ENCODE results near the gene ANKHD1.

The ANKHD1 gene

DNA sequence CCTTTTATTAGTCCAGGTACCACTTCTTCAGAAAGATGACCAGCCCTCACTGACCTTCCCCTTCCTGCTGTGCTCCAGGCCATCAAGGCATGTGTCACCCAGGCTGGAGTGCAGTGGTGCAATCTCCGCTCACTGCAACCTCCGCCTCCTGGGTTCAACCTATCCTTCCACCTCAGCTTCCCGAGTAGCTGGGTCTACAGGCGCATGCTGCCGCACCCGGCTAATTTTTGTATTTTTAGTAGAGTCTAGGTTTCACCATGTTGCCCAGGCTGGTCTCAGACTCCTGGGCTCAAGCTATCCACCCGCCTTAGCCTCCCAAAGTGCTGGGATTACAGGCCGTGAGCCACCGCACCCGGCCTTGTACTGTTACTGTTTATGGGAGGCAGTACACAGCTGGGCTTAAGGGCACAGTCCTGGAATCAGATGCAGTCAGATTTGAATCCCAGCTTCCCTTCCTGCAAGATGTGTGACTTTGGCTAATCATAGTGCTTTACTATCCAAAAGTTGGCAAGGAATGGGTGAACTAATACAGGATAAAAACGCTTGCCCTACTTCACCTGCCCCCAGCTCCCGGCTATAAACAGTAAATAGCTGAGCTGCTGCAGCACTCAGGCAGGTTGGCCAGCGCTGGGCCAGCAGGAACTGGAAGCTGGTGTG lies 145.3 kb downstream of the ANKHD1 start:
- DNase-seq (ENCODE audit: low read depth): no peak

DNA sequence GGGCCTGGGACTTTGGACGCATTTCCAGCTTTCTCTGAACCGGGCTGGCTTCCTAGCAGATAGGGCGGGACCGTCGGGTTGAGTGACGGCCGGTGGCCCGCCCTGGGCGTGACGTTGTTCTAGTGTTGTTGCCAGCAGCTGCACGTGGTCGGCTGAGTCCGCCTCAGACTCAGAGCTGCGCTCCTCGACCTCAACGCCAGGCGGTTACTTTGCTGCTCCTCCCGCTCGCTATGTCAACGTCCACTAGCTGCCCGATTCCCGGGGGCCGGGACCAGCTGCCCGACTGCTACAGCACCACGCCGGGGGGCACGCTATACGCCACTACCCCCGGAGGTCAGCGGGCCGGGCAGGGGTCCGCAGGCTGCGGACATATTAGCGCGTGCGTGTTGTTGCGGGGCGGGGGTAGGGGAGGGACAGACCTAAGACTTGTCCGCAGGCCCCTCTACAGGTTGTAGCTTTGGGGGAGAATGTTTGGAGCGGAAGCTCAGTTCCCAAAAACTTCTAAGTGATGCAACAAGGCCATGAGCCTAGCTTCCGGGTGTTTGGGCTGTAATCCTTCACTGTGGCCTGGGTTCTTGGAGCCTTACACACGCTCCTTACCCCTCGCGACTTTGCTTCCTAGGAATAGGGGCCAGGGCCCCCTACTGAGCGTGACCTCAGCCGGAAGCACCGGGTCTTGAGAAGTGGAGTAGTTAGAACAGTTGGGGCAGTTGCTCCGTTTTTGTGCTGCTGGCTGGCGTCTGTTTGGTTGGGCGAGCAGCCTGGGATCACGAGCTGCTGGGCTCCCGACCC lies 146.1 kb downstream of the ANKHD1 start, which contains the start of gene EIF4EBP3:
Gene EIF4EBP3, plus strand, starts transcription at position 155 of the 792 bp plus-strand sequence. Its CDS starts 76 bp downstream, at position 231.
- DNase-seq (ENCODE audit: low read depth): peak; percentile 74

DNA sequence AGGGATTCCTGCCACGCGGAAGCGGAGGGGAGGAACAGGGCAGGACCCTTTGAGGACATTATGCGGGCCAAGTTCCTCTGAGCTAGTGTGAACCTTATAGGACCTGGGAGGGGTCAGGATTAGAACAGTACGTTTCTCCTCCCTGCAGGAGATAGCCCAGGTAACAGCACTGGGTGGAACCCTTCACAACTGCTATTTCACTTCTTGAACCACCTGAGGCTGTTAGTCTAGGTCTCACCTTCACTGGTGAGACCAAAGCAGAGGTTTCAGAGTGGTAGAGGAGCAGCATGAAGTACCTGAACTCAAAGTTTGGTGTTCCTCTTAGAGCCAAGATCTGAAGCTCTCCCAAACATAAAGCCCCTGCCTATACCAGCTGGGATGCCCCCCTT lies 146.7 kb downstream of the ANKHD1 start:
- DNase-seq (ENCODE audit: low read depth): no peak

DNA sequence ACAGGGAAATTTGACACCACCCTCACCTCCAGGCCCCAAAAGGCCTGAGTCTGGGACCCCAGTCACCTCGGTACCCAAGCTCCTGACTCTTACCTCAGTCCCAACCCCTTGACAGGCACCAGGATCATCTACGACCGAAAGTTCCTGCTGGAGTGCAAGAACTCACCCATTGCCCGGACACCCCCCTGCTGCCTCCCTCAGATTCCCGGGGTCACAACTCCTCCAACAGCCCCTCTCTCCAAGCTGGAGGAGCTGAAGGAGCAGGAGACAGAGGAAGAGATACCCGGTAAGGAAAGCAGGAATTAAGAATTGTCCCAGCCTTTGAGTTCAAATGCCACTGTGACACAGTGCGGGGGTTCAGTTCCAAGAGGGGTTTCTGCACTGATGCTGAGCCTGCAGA lies 147.2 kb downstream of the ANKHD1 start:
- DNase-seq (ENCODE audit: low read depth): no peak

DNA sequence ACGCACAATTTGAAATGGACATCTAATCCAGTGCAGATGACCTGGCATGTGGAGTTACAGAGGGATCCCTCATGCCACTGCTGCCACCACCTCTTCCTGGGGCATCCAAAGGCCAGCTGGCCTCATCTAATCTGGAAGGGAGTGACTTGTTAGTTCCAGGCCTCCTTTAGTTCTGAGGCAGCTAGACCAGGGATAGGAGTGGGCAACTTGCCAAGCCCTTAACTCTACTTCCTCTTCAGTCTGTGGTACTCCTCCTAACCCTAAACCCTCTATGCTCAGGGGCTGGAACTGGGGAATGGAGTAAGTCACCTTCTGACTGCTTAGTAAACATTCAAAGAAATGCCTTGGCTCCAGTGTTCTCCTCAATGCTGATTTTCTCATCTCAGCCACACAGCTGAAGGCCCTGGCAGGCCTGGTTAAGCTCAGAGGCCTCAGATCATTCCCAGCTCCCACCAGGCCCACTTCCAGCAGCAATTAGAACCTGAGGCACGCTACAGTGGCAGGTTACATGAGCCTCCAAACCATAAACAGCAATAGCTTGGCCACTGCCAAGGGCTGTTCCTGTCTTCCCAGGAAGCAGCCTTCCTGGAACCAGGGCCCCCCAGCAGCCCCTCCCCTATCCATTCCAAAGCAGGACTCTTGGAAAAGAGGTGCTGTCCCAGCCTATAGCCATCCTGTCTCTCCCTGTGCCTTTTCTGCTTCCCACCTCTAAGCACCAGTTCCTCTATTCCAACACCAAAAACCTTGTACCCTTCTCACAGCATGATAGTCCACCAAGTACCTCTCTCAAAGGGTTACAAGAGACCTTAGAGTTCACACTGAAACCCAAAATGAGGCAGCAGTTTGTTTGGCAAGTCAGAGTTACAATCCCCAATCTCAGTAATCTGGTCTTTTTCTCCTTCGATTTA lies 147.9 kb downstream of the ANKHD1 start:
- DNase-seq (ENCODE audit: low read depth): no peak

DNA sequence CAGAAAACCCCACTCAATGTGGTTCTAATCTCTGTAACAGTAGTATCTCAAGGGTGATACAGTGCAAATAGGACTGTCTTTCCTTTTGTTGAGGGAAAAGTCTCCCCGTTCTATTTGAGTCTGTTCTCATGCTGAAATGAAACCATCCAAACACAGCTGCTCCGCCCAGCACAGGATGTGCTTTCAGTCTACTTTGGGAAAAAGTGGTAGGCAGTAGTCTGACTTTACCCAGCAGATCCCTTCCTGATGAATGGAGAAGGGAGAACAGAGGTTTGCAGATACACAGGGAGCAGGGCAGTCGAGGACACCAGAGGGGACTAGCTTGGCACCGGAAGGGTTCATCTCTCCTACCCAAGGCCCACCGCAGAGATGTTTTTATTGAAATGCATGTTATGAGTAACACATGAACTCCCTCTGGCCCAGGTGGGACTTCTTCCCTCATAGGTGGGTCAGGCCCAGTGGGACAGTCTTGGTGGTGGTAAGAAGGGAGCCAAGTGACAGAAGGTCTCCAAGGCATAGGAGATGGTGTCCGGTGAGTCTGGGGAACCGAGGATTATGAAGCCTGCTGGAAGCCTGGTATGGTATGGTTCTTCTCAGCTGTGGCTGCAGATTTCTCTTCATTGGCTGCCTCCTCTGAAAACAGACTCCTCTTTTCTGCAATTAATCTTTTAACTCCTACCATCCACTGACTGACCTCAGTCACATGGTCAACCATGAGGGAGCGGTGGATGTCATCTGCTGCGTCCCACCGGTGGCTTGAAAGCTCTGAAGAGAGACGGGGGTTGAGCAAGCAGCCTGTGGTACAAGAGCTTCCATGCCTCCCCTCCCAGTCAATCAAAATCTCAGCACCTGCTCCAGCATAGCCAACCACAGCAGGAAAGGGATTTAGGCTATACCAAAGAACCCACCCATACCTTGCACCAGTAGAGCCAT lies 148.8 kb downstream of the ANKHD1 start:
- no peak for DNase-seq (ENCODE audit: low read depth)

DNA sequence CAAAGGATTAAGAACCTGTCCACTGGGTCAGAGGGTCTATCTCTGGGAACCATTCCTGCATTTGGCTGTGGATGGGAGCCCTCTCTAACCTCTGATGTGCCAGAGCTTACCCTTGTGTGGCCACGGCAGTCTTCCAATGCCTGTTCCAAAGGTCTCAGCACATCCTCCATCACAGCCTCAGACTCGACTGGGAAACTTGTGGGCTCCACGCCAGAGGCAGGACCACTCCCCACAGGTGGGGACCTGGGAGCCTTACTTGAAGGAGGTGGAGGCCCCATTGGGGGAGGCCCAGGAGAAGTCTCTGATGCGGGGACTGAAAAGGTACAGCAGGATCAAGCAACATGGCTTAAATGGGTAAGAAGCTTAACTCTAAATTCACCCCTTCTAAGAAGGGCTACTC lies 150.2 kb downstream of the ANKHD1 start:
- DNase-seq (ENCODE audit: low read depth): no peak

DNA sequence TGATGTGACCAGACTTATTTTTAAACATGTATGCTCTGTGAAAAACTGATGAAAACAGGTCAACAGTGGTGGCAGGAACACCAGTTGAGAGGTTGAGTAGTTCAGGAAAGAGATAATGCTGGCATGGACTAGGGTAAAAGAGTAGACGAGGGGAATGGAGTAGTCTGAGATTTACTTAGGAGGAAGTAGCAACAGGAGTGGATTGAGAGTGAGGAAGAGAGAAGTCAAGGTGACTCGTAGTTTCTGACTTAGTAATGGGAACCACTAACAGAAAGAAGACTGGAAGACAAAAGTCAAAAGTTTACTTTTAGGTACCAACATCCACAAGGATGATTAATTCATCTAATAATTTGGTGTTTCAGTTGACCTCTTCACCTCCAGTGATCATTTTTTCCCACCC lies 152.0 kb downstream of the ANKHD1 start:
- no peak for DNase-seq (ENCODE audit: low read depth)

DNA sequence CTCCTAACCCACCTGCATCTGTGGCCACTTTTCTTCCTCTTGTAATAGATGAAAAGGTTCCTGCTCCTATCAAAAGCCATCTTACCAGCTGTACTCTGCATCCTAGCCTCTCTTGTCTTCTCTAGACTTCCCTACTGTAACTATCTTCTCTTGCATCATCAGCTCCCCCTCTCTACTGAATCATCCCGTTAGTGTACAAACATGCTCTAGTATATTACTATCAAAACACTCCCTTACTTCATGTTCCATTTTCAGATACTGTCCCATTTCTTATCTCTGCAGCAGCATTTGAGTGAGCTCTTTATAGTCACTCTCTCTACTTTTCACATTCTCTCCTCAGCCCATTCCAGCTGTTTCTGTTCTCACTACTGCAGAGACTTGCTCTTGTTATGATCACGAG lies 152.8 kb downstream of the ANKHD1 start:
- DNase-seq (ENCODE audit: low read depth): no peak

DNA sequence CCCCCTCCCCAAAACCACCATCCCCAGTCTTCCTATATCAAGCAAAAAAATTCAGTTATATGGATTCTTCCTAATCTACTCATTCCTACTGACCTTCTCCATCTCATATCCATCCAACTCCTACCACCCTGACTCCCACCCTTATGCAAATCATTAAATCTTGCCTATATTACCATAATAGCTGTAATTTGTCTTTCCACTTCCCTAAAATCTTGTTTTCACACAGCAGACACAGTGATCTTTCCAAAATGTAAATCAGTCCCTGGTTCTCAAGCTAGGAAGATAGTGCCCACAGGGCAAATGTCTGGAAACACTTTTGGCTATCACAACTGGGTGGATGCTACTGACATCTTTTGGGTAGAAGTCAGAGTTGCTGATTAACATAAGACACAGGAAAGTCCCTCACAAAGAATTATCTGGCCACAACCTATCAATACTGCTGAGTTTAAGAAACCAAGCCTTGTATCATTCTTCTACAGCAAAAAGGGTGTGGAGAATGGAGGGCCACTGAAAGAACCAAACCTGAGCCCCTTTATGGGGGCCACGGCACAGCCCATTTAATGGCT lies 154.2 kb downstream of the ANKHD1 start:
- DNase-seq (ENCODE audit: low read depth): no peak

DNA sequence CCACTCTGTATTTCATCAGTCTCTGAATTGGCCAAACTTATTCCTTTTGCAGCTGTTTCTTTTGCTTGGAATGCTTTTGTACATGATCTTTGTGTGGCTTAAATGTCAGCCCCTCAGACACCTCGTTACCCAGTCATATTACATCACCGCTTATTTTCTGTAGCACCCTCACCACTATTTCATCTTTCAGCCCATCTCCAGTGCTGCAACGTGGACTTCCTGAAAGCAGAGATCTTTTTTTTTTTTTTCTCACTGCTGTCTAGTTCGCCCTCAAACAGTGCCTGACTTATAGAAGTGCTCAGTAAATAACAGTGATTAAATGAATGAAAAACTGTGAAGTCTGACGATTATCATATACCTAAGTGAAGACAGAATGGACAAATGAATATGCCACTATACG lies 154.8 kb downstream of the ANKHD1 start:
- DNase-seq (ENCODE audit: low read depth): no peak

DNA sequence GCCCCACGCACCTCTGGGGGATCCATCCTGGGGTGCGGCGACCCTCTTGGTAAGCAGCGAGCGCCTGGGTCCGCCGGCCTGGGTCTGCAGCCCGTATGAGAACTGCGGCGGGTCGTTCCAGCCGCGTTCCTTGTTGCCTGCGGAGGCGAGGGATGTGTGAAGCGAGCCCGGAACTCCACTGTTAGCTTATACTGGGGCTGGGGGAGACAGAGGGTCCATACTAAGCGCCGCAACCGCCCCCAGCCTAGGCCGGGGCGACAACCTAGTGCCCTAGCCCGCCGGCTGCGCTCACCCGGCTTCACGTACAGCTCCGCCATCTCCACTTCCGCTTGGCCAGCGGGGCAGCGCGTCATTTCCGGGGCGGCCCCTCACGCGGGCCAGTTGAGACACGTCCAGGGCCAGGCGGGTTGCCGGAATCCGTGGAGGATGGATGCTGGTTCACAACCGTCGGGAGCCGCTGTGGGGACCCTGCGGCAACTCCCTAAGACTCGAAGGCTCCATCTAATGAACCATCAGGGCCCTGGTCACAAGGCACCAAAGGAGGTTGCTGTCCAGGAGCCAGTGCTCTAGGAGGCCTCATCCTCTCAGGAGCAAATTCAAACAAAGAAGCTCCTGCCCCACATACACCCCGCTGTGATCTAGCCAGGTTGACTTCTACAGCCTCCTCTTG lies 155.6 kb downstream of the ANKHD1 start, which contains the start of gene SRA1:
Gene SRA1, minus strand, starts transcription at position 338 of the 670 bp plus-strand sequence. Its CDS starts 21 bp downstream, at position 317.
- peak; percentile 73 for DNase-seq (ENCODE audit: low read depth)

DNA sequence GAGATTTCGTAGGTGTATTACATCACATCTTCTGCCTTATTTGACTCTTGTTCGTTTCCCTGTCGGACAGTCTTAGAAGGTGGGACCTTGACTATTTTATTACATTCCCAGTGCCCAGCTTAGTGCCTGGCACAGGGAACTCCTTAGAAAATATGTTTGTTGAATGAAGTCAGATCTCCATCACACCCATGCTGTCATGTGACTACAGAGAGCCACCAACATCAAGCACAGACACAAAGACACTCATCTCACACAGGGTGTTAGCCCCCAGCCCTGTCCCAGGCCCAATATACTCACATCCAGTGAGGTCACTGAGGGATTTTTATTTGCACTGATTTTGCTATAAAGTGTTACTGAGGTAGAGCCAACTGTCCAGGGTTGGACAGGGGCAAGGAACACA lies 156.3 kb downstream of the ANKHD1 start:
- no peak for DNase-seq (ENCODE audit: low read depth)

DNA sequence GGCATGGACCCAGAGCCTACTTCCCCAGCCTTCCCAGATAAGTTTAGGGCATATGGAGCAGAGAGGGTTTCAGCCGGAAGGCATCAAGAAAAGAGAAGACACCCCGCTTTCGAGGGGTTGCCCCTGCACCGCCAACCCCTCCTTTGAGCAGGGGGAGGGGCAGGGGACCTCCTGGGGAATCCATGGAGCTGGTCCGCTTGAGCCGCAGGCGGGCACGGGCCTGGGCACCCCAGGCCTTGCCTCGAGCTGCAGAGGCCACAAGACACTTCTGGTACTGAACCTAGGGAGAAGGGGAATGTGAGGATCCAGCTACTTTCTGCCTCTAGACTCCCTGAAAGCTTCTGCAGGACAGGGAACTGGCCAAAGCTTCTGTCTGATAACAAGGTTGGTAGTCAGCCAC lies 156.9 kb downstream of the ANKHD1 start:
- no peak for DNase-seq (ENCODE audit: low read depth)

DNA sequence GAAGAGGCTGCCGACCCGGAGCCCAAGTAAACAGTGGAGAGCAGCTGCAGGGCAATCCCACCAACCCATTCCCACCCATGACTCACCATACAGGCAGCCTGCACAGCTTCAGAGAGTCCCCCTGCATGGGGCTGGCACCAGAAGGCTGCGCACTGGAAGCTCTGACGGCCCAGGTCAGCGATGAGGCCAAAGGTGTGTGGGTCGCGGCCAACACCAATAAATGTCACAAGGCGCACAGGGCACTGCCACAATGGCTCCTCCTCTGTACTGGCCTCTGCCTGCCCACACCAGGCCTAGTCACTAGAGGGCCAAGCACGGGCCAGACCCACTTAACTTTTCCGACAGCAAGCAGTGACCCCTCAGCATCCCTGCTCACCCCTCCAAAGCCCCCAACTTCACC lies 158.6 kb downstream of the ANKHD1 start:
- no peak for DNase-seq (ENCODE audit: low read depth)

DNA sequence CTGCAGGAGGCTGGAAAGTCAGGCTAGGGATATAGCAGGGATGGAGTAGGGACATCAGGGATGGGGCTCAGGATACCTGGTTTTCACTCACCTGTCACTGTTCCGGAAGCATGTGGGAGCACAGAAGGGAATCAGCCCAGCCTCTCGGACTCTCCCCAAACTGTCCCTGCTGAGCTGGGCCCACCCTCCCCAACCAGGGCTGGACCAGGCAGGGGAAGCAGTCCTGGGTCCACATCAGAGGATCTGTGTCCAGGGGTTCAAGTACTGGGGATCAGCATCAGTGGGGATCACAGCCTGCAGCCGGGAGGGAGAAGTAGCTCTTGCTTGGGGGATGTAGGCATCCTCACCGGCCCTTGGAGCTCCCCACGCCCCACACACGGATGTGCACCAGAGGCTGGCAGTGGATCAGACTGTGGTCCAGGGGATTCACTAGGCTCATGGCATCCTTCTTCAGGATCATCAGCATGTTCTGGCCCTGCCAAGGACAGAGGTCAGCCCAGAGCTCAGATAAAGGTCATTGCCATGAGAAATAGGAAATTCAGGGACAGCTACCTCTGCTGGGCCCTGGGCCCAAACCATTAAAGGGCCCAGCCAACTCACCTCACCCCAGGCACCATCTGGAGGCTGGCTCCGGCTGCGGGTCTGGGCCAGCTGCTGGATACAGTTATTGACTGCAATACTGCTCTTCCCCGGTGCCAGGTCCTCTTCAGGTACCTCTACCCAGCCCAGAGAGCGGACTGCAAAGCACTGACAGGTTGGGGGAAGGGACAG lies 160.3 kb downstream of the ANKHD1 start:
- no peak for DNase-seq (ENCODE audit: low read depth)

DNA sequence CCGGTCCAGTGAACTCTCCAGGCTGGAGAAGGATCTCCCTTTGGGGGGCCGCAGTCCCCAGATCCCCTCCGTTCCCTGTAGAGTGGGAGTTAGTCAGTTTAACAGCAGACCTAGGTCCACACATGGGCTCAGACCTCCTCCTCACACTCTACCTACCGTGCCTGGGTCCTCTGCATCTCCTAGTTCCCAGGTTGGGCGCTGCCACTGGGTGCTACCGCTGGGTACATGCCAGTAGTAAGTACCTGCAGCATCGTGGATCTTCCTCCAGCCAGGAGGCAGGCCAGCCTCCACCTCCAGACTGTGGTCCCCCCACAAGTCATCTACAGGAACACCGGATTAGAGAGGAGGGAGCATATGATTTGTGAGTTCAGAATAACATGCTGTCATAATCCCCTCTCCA lies 162.0 kb downstream of the ANKHD1 start:
- DNase-seq (ENCODE audit: low read depth): no peak

DNA sequence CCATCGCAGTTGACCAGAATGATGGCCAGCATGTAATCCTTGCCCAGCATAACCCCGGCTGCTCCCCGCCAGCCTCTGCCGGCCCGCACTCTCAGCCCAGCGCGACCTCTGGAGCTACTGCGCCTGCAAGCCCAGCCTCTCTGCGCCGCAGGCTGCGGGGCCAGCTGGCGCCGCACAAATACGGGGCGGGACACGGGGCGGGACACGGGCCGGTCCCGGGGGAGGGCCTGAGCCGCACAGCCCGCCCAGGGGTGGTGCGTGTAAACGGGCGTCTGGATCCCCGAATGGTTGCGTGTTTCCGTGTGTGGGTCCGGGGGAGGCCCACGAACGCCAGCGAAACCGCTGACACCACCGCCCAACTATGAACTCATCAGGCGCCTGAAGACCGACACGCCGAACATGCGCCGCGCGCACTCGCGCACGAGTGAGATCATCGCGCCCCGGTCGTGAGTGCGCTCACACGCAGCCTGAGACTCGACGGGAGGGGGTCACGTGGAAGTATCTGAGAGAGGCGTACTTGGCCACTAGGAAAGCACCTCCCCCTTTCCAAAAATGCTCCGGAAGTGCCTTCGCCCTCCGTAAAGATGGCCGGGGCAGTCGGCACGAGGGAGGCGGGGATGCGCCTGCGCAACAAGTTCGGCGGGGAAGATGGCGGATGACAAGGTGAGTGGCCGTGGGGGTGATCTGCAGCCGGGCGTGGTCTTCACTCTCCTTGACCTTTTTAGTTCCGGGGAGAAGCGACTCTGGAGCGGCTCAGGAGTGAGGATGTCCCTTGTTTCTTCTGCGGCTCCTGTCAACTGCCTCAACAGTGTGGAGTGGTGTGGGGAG lies 162.8 kb downstream of the ANKHD1 start, which contains the start of the genes APBB3 and SLC35A4:
Gene APBB3, minus strand, starts transcription at position 403 of the 828 bp plus-strand sequence. Its CDS starts 353 bp downstream, at position 50.
Gene SLC35A4, plus strand, starts transcription at position 633 of the 828 bp plus-strand sequence. CDS start 2,342 bp downstream, outside the sequence.
- peak; percentile 99 for DNase-seq (ENCODE audit: low read depth)

Measured in T-helper 22 cell (primary cell).